Body of pancreas (tissue), 4 donors: ENCODE results near the gene NRP1.

Source experiments
- CTCF ChIP-seq, 7 experiments: fragments of 450-650 bp in 4 of 7; fragments of 200-600 bp in 3 of 7; sonication (generic) in 3 of 7; IDR thresholded peaks; one replicate each; pipeline ENCODE4 v1.5.1; 2016 to 2019; ENCODE audit warnings: antibody characterized with exemption in 7 of 7
- POLR2A ChIP-seq, 3 donors: fragments of 450-650 bp; IDR thresholded peaks; one replicate each; pipeline ENCODE4 v1.6.1; 2016; ENCODE audit warnings: antibody characterized with exemption in 3 of 3, mild to moderate bottlenecking in 2 of 3

GRCh38 chr10:33350041-33350440 lies 15.6 kb upstream of the NRP1 start:
- TF ChIP-seq CTCF (IDR thresholded peaks at IDR 0.05) = no peak
- TF ChIP-seq POLR2A (IDR thresholded peaks at IDR 0.05) = no peak
